ENCODE results near the gene RUBCNL. TPM values are rescaled to one million over a fixed set of nuclear protein-coding genes. Genes with fewer than 3 reads are reported as not detected.

RUBCNL gene
- total RNA-seq, 4 donors from 2014 or later: 0.08 to 4.3 (median 2.9) TPM

GRCh38 chr13:46359714-46360113 is 27.3 kb downstream of the RUBCNL start:
- intact Hi-C loops (cut with DNase I; ENCODE audit: low total_unique reads): no loop called here

GRCh38 chr13:46355901-46356590 is 31.0 kb downstream of the RUBCNL start:
- WGBS, 2 donors: 90 to 92% methylated on average over 11 of the region's 11 CpGs
- DNase-seq (ENCODE audit: low spot score in 2 of 2): no peak
- TF ChIP-seq POLR2A (IDR thresholded peaks at IDR 0.05) (no peak), CTCF (IDR thresholded peaks at IDR 0.05) (no peak)
- intact Hi-C loops (cut with DNase I; ENCODE audit: low total_unique reads): no loop called here
- no peak overlapping the region for H3K4me3 ChIP-seq (ENCODE audit: low read depth, poor library complexity, severe bottlenecking)

More at GRCh38 chr13:46359714-46360113, 27.3 kb downstream of the RUBCNL start:
- H3K4me3 ChIP-seq (ENCODE audit: low read depth, poor library complexity, severe bottlenecking): no peak overlapping the region
- no peak for DNase-seq (ENCODE audit: low spot score in 2 of 2)
- WGBS, 2 donors: 62 to 67% methylated on average over 1 of the region's 1 CpG
- TF ChIP-seq POLR2A (IDR thresholded peaks at IDR 0.05) (no peak), CTCF (IDR thresholded peaks at IDR 0.05) (no peak)

GRCh38 chr13:46355088-46355468 is 32.0 kb downstream of the RUBCNL start:
- intact Hi-C loops (cut with DNase I; ENCODE audit: low total_unique reads): no loop called here
- TF ChIP-seq CTCF (IDR thresholded peaks at IDR 0.05) (no peak), POLR2A (IDR thresholded peaks at IDR 0.05) (no peak)
- WGBS, 2 donors: 67 to 85% methylated on average over 5 of the region's 5 CpGs
- H3K4me3 ChIP-seq (ENCODE audit: low read depth, poor library complexity, severe bottlenecking): no peak overlapping the region
- DNase-seq (ENCODE audit: low spot score in 2 of 2): no peak

GRCh38 chr13:46354156-46355087 is 32.6 kb downstream of the RUBCNL start:
- WGBS, 2 donors: 71 to 74% methylated on average over 9 of the region's 9 CpGs
- TF ChIP-seq CTCF (IDR thresholded peaks at IDR 0.05) (no peak), POLR2A (IDR thresholded peaks at IDR 0.05) (no peak)
- H3K4me3 ChIP-seq (ENCODE audit: low read depth, poor library complexity, severe bottlenecking): no peak overlapping the region
- DNase-seq (ENCODE audit: low spot score in 2 of 2): no peak
- intact Hi-C loops (cut with DNase I; ENCODE audit: low total_unique reads): no loop called here

- DNase-seq (ENCODE audit: low spot score in 2 of 2): no peak
- TF ChIP-seq POLR2A (IDR thresholded peaks at IDR 0.05) (no peak), CTCF (IDR thresholded peaks at IDR 0.05) (no peak)
- no peak overlapping the region for H3K4me3 ChIP-seq (ENCODE audit: low read depth, poor library complexity, severe bottlenecking)
- intact Hi-C loops (cut with DNase I; ENCODE audit: low total_unique reads): no loop called here
- WGBS, 2 donors: 90 to 95% methylated on average over 8 of the region's 8 CpGs
Measured at GRCh38 chr13:46352805-46353204, 34.2 kb downstream of the RUBCNL start.

Measured in lower leg skin (tissue), 4 donors.